SK-N-SH (cell line): Measurements from ENCODE around the gene EXOC4.

Experiments used
- EP300 ChIP-seq, 2 experiments: IDR thresholded peaks; 2 replicates each; pipeline versions ENCODE4 v1.4.0 to v1.6.1; 2012; ENCODE audit warnings: borderline replicate concordance in 1 of 2, low read depth in 1 of 2, low read length in 1 of 2
- EZH2phosphoT487 ChIP-seq: fragments of 200-600 bp; sonication (generic); IDR thresholded peaks from 2 replicates; pipeline ENCODE4 v1.6.1; 2017; ENCODE audit warnings: low read depth, mixed run types, mild to moderate bottlenecking, antibody characterized with exemption, moderate library complexity, borderline replicate concordance
- FOXM1 ChIP-seq: IDR thresholded peaks from 2 replicates; pipeline ENCODE4 v1.4.0; 2012; ENCODE audit warnings: low read depth, mild to moderate bottlenecking
- JUND ChIP-seq: IDR thresholded peaks from 2 replicates; pipeline ENCODE4 v1.4.0; 2012
- RXRA ChIP-seq: IDR thresholded peaks from 2 replicates; pipeline ENCODE4 v1.4.0; 2012; ENCODE audit warnings: low read depth, mild to moderate bottlenecking, borderline replicate concordance
- SIN3A ChIP-seq: IDR thresholded peaks from 2 replicates; pipeline ENCODE4 v1.6.1; 2012; ENCODE audit warnings: low read depth, mild to moderate bottlenecking, low read length, moderate library complexity, borderline replicate concordance
- SMC3 ChIP-seq: IDR thresholded peaks from 2 replicates; pipeline ENCODE4 v1.6.1; 2012; ENCODE audit warnings: low read depth, low read length, improper control_type of control experiment
- TAF1 ChIP-seq: IDR thresholded peaks from 2 replicates; pipeline ENCODE4 v1.6.1; 2012; ENCODE audit warnings: low read depth, mild to moderate bottlenecking, low read length, moderate library complexity, borderline replicate concordance
- TEAD4 ChIP-seq: IDR thresholded peaks from 2 replicates; pipeline ENCODE4 v1.4.0; 2012; ENCODE audit warnings: mild to moderate bottlenecking, borderline replicate concordance; ENCODE audit not compliant: insufficient read depth
- YY1 ChIP-seq: IDR thresholded peaks from 2 replicates; pipeline ENCODE4 v1.4.0; 2012; ENCODE audit warnings: low read depth, mild to moderate bottlenecking
- TF ChIP-seq, protein P1 (sequence below): fragments of 200-600 bp; sonication (generic); IDR thresholded peaks from 2 replicates; pipeline ENCODE4 v1.6.1; 2017; ENCODE audit warnings: antibody characterized with exemption, mild to moderate bottlenecking, moderate library complexity
- TF ChIP-seq, protein P2 (sequence below): IDR thresholded peaks from 2 replicates; pipeline ENCODE4 v1.6.1; 2012; ENCODE audit warnings: mild to moderate bottlenecking, low read depth, low read length, moderate library complexity
- TF ChIP-seq, protein P3 (sequence below): fragments of 150-350 bp; IDR thresholded peaks from 2 replicates; pipeline ENCODE4 v1.6.1; 2017; ENCODE audit warnings: antibody characterized with exemption, low read length, low read depth, borderline replicate concordance

- TF ChIP-seq, protein P1, sequence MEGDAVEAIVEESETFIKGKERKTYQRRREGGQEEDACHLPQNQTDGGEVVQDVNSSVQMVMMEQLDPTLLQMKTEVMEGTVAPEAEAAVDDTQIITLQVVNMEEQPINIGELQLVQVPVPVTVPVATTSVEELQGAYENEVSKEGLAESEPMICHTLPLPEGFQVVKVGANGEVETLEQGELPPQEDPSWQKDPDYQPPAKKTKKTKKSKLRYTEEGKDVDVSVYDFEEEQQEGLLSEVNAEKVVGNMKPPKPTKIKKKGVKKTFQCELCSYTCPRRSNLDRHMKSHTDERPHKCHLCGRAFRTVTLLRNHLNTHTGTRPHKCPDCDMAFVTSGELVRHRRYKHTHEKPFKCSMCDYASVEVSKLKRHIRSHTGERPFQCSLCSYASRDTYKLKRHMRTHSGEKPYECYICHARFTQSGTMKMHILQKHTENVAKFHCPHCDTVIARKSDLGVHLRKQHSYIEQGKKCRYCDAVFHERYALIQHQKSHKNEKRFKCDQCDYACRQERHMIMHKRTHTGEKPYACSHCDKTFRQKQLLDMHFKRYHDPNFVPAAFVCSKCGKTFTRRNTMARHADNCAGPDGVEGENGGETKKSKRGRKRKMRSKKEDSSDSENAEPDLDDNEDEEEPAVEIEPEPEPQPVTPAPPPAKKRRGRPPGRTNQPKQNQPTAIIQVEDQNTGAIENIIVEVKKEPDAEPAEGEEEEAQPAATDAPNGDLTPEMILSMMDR: no peak
- TF ChIP-seq SIN3A (no peak), EZH2phosphoT487 (no peak), EP300 (IDR thresholded peaks at IDR 0.05; ENCODE audit: borderline replicate concordance in 1 of 2, low read depth in 1 of 2, low read length in 1 of 2) (no peak), YY1 (no peak), SMC3 (no peak), FOXM1 (no peak), JUND (no peak), RXRA (no peak), TEAD4 (no peak), TAF1 (no peak)
- TF ChIP-seq, protein P2, sequence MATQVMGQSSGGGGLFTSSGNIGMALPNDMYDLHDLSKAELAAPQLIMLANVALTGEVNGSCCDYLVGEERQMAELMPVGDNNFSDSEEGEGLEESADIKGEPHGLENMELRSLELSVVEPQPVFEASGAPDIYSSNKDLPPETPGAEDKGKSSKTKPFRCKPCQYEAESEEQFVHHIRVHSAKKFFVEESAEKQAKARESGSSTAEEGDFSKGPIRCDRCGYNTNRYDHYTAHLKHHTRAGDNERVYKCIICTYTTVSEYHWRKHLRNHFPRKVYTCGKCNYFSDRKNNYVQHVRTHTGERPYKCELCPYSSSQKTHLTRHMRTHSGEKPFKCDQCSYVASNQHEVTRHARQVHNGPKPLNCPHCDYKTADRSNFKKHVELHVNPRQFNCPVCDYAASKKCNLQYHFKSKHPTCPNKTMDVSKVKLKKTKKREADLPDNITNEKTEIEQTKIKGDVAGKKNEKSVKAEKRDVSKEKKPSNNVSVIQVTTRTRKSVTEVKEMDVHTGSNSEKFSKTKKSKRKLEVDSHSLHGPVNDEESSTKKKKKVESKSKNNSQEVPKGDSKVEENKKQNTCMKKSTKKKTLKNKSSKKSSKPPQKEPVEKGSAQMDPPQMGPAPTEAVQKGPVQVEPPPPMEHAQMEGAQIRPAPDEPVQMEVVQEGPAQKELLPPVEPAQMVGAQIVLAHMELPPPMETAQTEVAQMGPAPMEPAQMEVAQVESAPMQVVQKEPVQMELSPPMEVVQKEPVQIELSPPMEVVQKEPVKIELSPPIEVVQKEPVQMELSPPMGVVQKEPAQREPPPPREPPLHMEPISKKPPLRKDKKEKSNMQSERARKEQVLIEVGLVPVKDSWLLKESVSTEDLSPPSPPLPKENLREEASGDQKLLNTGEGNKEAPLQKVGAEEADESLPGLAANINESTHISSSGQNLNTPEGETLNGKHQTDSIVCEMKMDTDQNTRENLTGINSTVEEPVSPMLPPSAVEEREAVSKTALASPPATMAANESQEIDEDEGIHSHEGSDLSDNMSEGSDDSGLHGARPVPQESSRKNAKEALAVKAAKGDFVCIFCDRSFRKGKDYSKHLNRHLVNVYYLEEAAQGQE: no peak
- TF ChIP-seq, protein P3, sequence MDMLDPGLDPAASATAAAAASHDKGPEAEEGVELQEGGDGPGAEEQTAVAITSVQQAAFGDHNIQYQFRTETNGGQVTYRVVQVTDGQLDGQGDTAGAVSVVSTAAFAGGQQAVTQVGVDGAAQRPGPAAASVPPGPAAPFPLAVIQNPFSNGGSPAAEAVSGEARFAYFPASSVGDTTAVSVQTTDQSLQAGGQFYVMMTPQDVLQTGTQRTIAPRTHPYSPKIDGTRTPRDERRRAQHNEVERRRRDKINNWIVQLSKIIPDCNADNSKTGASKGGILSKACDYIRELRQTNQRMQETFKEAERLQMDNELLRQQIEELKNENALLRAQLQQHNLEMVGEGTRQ: no peak
Measured at GRCh38 chr7:134014935-134015334, 762.1 kb downstream of the EXOC4 start.
